Germinal center (tissue), 1 donor: ENCODE results near the gene EID3.

Experiments
- DNase-seq: peaks from one replicate; pipeline ENCODE4 v3.0.0; 2012; ENCODE audit warnings: mixed read lengths, low spot score

The EID3 gene

GRCh38 chr12:104339663-104340062 is 36.1 kb downstream of the EID3 start:
- DNase-seq, result no peak

GRCh38 chr12:104340177-104340576 is 36.6 kb downstream of the EID3 start:
- no peak for DNase-seq

GRCh38 chr12:104340925-104341611 is 37.5 kb downstream of the EID3 start:
- DNase-seq, result no peak

GRCh38 chr12:104342147-104342546 is 38.6 kb downstream of the EID3 start:
- no peak for DNase-seq

- DNase-seq, result no peak
Measured at GRCh38 chr12:104342635-104343249, 39.2 kb downstream of the EID3 start.

- DNase-seq, result no peak
Measured at GRCh38 chr12:104344682-104345081, 41.1 kb downstream of the EID3 start.

GRCh38 chr12:104345234-104346066 is 41.9 kb downstream of the EID3 start:
- DNase-seq, result no peak

GRCh38 chr12:104347374-104348075 is 44.0 kb downstream of the EID3 start:
- DNase-seq, result no peak

- no peak for DNase-seq
Measured at GRCh38 chr12:104348283-104348993, 44.9 kb downstream of the EID3 start.

GRCh38 chr12:104348994-104349494 is 45.5 kb downstream of the EID3 start:
- no peak for DNase-seq

- DNase-seq, result no peak
Measured at GRCh38 chr12:104350211-104351056, 46.9 kb downstream of the EID3 start.

GRCh38 chr12:104351057-104351983 is 47.8 kb downstream of the EID3 start:
- no peak for DNase-seq

- DNase-seq, result no peak
Measured at GRCh38 chr12:104352106-104352713, 48.7 kb downstream of the EID3 start.

- peak; percentile 51 for DNase-seq
Measured at GRCh38 chr12:104353012-104353981, 49.8 kb downstream of the EID3 start.

GRCh38 chr12:104354167-104354867 is 50.8 kb downstream of the EID3 start:
- DNase-seq, result no peak
